Lung (tissue), 12 donors: ENCODE data around the gene LUZP1. TPM values are rescaled to one million over a fixed set of nuclear protein-coding genes. Genes with fewer than 3 reads are reported as not detected.

Experiments used
- ATAC-seq: fragments of 200-7000 bp; cut with Tn5 transposase; one replicate; pipeline ENCODE4 v1.9.1; 2020; ENCODE audit warnings: moderate number of reproducible peaks; ENCODE audit not compliant: insufficient read depth, low FRiP score
- DNase-seq, 3 donors: peaks; one replicate each; pipeline ENCODE4 v3.0.0-alpha.2; 2013 to 2017
- H3K27ac ChIP-seq, 2 donors: one replicate each; pipeline ENCODE4 v1.5.1; 2013; ENCODE audit warnings: mild to moderate bottlenecking in 2 of 2, moderate library complexity in 2 of 2, control low read depth in 1 of 2, inconsistent platforms in 1 of 2, low read depth in 1 of 2, low read length in 1 of 2
- H3K27me3 ChIP-seq, 3 donors: one replicate each; pipeline ENCODE4 v1.5.1; 2013; ENCODE audit warnings: low read length in 2 of 3; ENCODE audit not compliant: control insufficient read depth in 3 of 3, insufficient read depth in 3 of 3
- H3K36me3 ChIP-seq, 4 donors: one replicate each; pipeline ENCODE4 v1.5.1; 2013; ENCODE audit warnings: low read length in 4 of 4, mild to moderate bottlenecking in 1 of 4, moderate library complexity in 1 of 4; ENCODE audit not compliant: control insufficient read depth in 4 of 4, insufficient read depth in 4 of 4
- H3K4me1 ChIP-seq, 5 donors: one replicate each; pipeline ENCODE4 v1.5.1; 2013; ENCODE audit warnings: low read length in 5 of 5, mild to moderate bottlenecking in 2 of 5, moderate library complexity in 1 of 5; ENCODE audit not compliant: control insufficient read depth in 5 of 5, insufficient read depth in 5 of 5
- H3K4me3 ChIP-seq: one replicate; pipeline ENCODE4 v1.5.1; 2013; ENCODE audit warnings: mild to moderate bottlenecking, control low read depth, moderate library complexity
- H3K9ac ChIP-seq, 2 donors: one replicate each; pipeline ENCODE4 v1.5.1; 2013; ENCODE audit warnings: low read length in 2 of 2, control low read depth in 1 of 2; ENCODE audit not compliant: insufficient read depth in 1 of 2
- H3K9me3 ChIP-seq, 4 donors: one replicate each; pipeline ENCODE4 v1.5.1; 2013; ENCODE audit warnings: low read length in 3 of 4, mild to moderate bottlenecking in 1 of 4, moderate library complexity in 1 of 4; ENCODE audit not compliant: control insufficient read depth in 4 of 4, insufficient read depth in 3 of 4
- WGBS, 2 donors: extraction: QIAGEN DNeasy Blood & Tissue Kit; methylation state at CpG; one replicate each; pipeline ENCODE4 v1.1.7; 2013; 5-methylcytosine and 5-hydroxymethylcytosine counted together
- polyA plus RNA-seq, 2 donors: library from polyadenylated mRNA; stranded (reverse); fragments of 200-250 nt; gene quantifications; one replicate each; pipeline ENCODE4 v1.2.1, GENCODE V29; 2013
- total RNA-seq, 2 donors: library from RNA; depleted of rRNA in 1 of 2; stranded (reverse); fragments of >200 nt in 1 of 2; gene quantifications; one replicate each; pipeline ENCODE4 v1.2.1, GENCODE V29; 2014 to 2021
- TF ChIP-seq, protein P1 (sequence below): IDR thresholded peaks from 2 replicates; pipeline ENCODE4 v1.5.1; 2012; ENCODE audit warnings: mild to moderate bottlenecking; ENCODE audit errors: control extremely low read depth, extremely low read depth
- donor health status: control.
- donor health status: control.
- donor health status: Bipolar disorder and iron deficiency.
- donor health status: healthy.
- donor health status: DM: yes; HTN: yes; CAD: no.

LUZP1 gene
- total and polyA plus RNA-seq, 4 donors: 4.0 to 27.5 (median 17.7) TPM

DNA sequence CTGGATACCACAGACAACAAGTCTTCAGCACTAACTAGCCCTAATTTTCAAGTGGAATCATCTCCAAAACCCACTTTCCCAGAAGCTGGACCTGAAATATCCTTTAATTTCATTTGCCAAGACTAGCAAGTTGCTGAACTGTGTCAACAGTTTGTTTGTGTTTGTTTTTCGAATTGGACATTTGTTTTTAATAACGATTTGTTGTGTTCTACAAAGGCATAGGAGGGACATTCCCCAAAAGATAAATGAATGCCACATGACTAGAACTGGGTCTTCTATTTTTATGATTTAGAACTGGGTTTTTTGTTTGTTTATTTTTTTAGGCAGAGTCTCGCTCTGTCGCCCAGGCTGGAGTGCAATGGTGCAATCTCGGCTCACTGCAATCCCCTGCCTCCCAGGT is 17.9 kb downstream of the LUZP1 start:
- TF ChIP-seq, protein P1, sequence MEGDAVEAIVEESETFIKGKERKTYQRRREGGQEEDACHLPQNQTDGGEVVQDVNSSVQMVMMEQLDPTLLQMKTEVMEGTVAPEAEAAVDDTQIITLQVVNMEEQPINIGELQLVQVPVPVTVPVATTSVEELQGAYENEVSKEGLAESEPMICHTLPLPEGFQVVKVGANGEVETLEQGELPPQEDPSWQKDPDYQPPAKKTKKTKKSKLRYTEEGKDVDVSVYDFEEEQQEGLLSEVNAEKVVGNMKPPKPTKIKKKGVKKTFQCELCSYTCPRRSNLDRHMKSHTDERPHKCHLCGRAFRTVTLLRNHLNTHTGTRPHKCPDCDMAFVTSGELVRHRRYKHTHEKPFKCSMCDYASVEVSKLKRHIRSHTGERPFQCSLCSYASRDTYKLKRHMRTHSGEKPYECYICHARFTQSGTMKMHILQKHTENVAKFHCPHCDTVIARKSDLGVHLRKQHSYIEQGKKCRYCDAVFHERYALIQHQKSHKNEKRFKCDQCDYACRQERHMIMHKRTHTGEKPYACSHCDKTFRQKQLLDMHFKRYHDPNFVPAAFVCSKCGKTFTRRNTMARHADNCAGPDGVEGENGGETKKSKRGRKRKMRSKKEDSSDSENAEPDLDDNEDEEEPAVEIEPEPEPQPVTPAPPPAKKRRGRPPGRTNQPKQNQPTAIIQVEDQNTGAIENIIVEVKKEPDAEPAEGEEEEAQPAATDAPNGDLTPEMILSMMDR: no peak

GRCh38 chr1:23150125-23150524 is 18.5 kb downstream of the LUZP1 start:
- no peak overlapping the region for H3K27ac ChIP-seq
- peaks cover 0 to 2% (median 0%) of the 10 kb centered on the region in 4 donors for H3K36me3 ChIP-seq
- no peak overlapping the region for H3K4me3 ChIP-seq
- TF ChIP-seq, protein P1: no peak
- DNase-seq: no peak
- ATAC-seq: no peak
- H3K9ac ChIP-seq: no peak overlapping the region
- H3K9me3 ChIP-seq: no peaks in the 10 kb centered on the region
- H3K27me3 ChIP-seq: no peaks in the 10 kb centered on the region
- WGBS, 2 donors: 87 to 95% methylated on average over 2 of the region's 2 CpGs
- peaks cover 0 to 12% (median 0%) of the 10 kb centered on the region in 5 donors for H3K4me1 ChIP-seq

More for the DNA sequence above, 17.9 kb downstream of the LUZP1 start:
- 79 to 86% methylated on average over 5 of the region's 5 CpGs for WGBS, 2 donors
- Histone ChIP-seq H3K4me3 (no peak overlapping the region), H3K4me1 (peaks cover 0 to 12% (median 0%) of the 10 kb centered on the region in 5 donors), H3K9me3 (no peaks in the 10 kb centered on the region), H3K27me3 (no peaks in the 10 kb centered on the region), H3K27ac (no peak overlapping the region), H3K9ac (no peak overlapping the region), H3K36me3 (peaks cover 0 to 2% (median 0%) of the 10 kb centered on the region in 4 donors)
- DNase-seq (no peak), ATAC-seq (no peak)

DNA sequence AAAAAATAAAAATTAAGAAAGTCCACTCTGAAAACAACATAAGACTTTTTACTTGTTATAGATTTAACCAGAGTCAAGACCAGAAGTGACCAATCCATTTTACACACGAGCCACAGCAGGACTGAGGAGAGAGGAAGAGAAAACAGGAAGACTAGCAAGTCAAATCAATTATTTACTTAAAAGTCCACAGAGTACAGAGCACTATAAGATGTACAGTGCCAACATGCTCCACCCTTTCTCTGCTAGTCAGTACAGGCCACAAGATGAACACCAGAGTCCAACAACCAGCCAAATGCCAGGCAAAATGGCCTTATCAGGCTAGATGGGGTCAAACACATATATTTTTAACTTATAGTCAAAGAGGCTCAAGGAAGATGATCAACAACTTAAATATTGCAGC is 19.5 kb downstream of the LUZP1 start:
- TF ChIP-seq, protein P1: no peak
- ATAC-seq: no peak
- no peaks in the 10 kb centered on the region for H3K9me3 ChIP-seq
- WGBS, 2 donors: 24 to 29% methylated on average over 1 of the region's 1 CpG
- DNase-seq: no peak
- H3K36me3 ChIP-seq: peaks cover 0 to 1% (median 0%) of the 10 kb centered on the region in 4 donors
- no peak overlapping the region for H3K9ac ChIP-seq
- no peaks in the 10 kb centered on the region for H3K27me3 ChIP-seq
- H3K4me3 ChIP-seq: no peak overlapping the region
- peaks cover 0 to 17% (median 0%) of the 10 kb centered on the region in 5 donors for H3K4me1 ChIP-seq
- no peak overlapping the region for H3K27ac ChIP-seq

GRCh38 chr1:23148084-23148483 is 20.6 kb downstream of the LUZP1 start:
- DNase-seq: no peak
- no peak overlapping the region for H3K4me3 ChIP-seq

More at GRCh38 chr1:23148084-23148483, 20.6 kb downstream of the LUZP1 start:
- WGBS, 2 donors: 78 to 86% methylated on average over 4 of the region's 4 CpGs
- Histone ChIP-seq H3K9ac (no peak overlapping the region), H3K36me3 (peaks cover 0 to 3% (median 0%) of the 10 kb centered on the region in 4 donors), H3K4me1 (peaks cover 0 to 16% (median 0%) of the 10 kb centered on the region in 5 donors), H3K27me3 (no peaks in the 10 kb centered on the region), H3K27ac (no peak overlapping the region), H3K9me3 (no peaks in the 10 kb centered on the region)
- TF ChIP-seq, protein P1: no peak
- ATAC-seq: no peak
